Heart left ventricle (tissue), 16 donors: ENCODE measurements around the gene XPO1. TPM values are rescaled to one million over a fixed set of nuclear protein-coding genes. Genes with fewer than 3 reads are reported as not detected.

ENCODE experiments used
- ATAC-seq, 4 donors: fragments of 200-7000 bp; cut with Tn5 transposase; one replicate each; pipeline ENCODE4 v1.9.1; 2020 to 2022; ENCODE audit warnings: moderate library complexity in 4 of 4, mild to moderate bottlenecking in 3 of 4, moderate number of reproducible peaks in 1 of 4
- DNase-seq, 5 donors: peaks; one replicate each; pipeline ENCODE4 v3.0.0-alpha.2; 2020
- H3K27ac ChIP-seq, 12 donors: fragments of 200-600 bp; sonication (generic) in 4 of 12; one replicate each; pipeline versions ENCODE4 v1.5.0 to v1.8.0; 2016 to 2022; ENCODE audit warnings: mild to moderate bottlenecking in 2 of 12
- H3K27me3 ChIP-seq, 9 donors: fragments of 200-600 bp; sonication (generic) in 2 of 9; one replicate each; pipeline versions ENCODE4 v1.5.1 to v1.8.0; 2016 to 2022; ENCODE audit warnings: mild to moderate bottlenecking in 3 of 9
- H3K36me3 ChIP-seq, 9 donors: fragments of 200-600 bp; sonication (generic) in 2 of 9; one replicate each; pipeline versions ENCODE4 v1.5.0 to v1.8.0; 2018 to 2022; ENCODE audit warnings: mild to moderate bottlenecking in 2 of 9
- H3K4me1 ChIP-seq, 12 donors: fragments of 200-600 bp; sonication (generic) in 4 of 12; one replicate each; pipeline versions ENCODE4 v1.5.0 to v1.8.0; 2016 to 2022; ENCODE audit warnings: mild to moderate bottlenecking in 3 of 12
- H3K4me3 ChIP-seq, 12 donors: fragments of 200-600 bp; sonication (generic) in 4 of 12; one replicate each; pipeline versions ENCODE4 v1.5.0 to v1.8.0; 2017 to 2022; ENCODE audit warnings: mild to moderate bottlenecking in 9 of 12, moderate library complexity in 4 of 12
- H3K9me3 ChIP-seq, 12 donors: fragments of 200-600 bp; sonication (generic) in 4 of 12; one replicate each; pipeline versions ENCODE4 v1.5.0 to v1.8.0; 2016 to 2022; ENCODE audit warnings: mild to moderate bottlenecking in 1 of 12
- CTCF ChIP-seq, 12 donors: fragments of 200-600 bp; sonication (generic) in 4 of 12; IDR thresholded peaks; one replicate each; pipeline versions ENCODE4 v1.5.0 to v1.8.0; 2018 to 2022; ENCODE audit warnings: antibody characterized with exemption in 12 of 12, mild to moderate bottlenecking in 5 of 12
- POLR2A ChIP-seq, 2 donors: fragments of 450-650 bp; IDR thresholded peaks; one replicate each; pipeline ENCODE4 v1.6.1; 2017; ENCODE audit warnings: antibody characterized with exemption in 2 of 2, mild to moderate bottlenecking in 2 of 2, moderate library complexity in 2 of 2
- WGBS, 4 donors: extraction: QIAGEN DNeasy Blood & Tissue Kit in 2 of 4; methylation state at CpG; one replicate each; pipeline versions ENCODE4 v1.1.5 to v1.1.7; 2013 to 2018; 5-methylcytosine and 5-hydroxymethylcytosine counted together
- intact Hi-C, 10 donors: fragments of 100-400 bp; cut with DNase I; formaldehyde crosslinking; loops; one replicate each; pipeline versions ENCODE4 v1.11.1 to v1.14.2; 2022
- polyA plus RNA-seq, 2 donors: library from polyadenylated mRNA; stranded (reverse); fragments of 200-250 nt; gene quantifications; one replicate each; pipeline ENCODE4 v1.2.3, GENCODE V29; 2013
- total RNA-seq, 9 donors: library from RNA; depleted of rRNA in 2 of 9; stranded (reverse); fragments of >200 nt in 2 of 9; fragmentation: NEBNext Ultra II Directional in 3 of 9; extraction: Animal tissue kit (Norgen Biotek cat#: 25700) in 3 of 9; gene quantifications; one replicate each; pipeline versions ENCODE4 v1.1.0 to v1.2.4, GENCODE V29; 2016 to 2023
- donor health status: ischemic (EF 13 %, LVEDD 7.1; RV severe dilation, severe dysfunction).
- donor health status: healthy with polysubstance abuse.
- donor health status: DM: no; HTN: yes; CAD: no.
- donor health status: DM: no; HTN: no; CAD: no.
- donor health status: ischemic (EF 25% LVEDD 6.9; RV normal size, moderate dysfunction).
- donor health status: ischemic (EF 25% LVEDD 5.7; RV mildly dilated, moderate dysfunction).
- donor health status: healthy.
- donor health status: DM: yes; HTN: yes; CAD: no.
- donor health status: ischemic (EF 35%, LVEDD 5.7; RV mildly dilated, moderate dysfunction).
- donor health status: nonischemic (EF 11% LVEDD 7.7; RV severe dilation, severe dysfunction).
- donor health status: DM: yes; HTN: yes; CAD: no.
- donor health status: PGD.
- donor health status: ischemic (EF 29% LVEDD 5.4; RV normal size, mild dysfunction).
- donor health status: nonischemic (EF 23%, LVEDD 6.1; RV moderate dilation, normal function).

Gene XPO1
- total and polyA plus RNA-seq, 11 donors: 31.1 to 110 (median 74.6) TPM

- no peaks in the 10 kb centered on the region for H3K27me3 ChIP-seq
- DNase-seq (peak; percentile 88 to 93 (median 88)), ATAC-seq (peak; percentile 56 to 79 (median 68))
- peak overlapping the region; percentile 64 to 98 (median 93) for H3K27ac ChIP-seq
- TF ChIP-seq CTCF (IDR thresholded peaks at IDR 0.05): no peak
- peak in 1 of 2 donors; percentile 59 for TF ChIP-seq POLR2A (IDR thresholded peaks at IDR 0.05)
- H3K4me3 ChIP-seq: peak overlapping the region; percentile 60 to 90 (median 78)
- WGBS, 4 donors: 0% methylated on average over 18 to 26 of the region's 26 CpGs
- H3K4me1 ChIP-seq: peaks cover 4 to 40% (median 32%) of the 10 kb centered on the region in 12 donors
- intact Hi-C loops: loop anchor here in 8 of 10 donors (1.0 to 10.0 kb wide), 17 partner anchors 64 to 318 kb away; partner anchors contain the start of genes USP34 (in 4 of the 8) and FAM161A (in 2 of the 8)
- no peaks in the 10 kb centered on the region for H3K9me3 ChIP-seq
- H3K36me3 ChIP-seq: peaks cover 0 to 10% (median 2%) of the 10 kb centered on the region in 9 donors
Observed at GRCh38 chr2:61536572-61537276, 1.4 kb downstream of the XPO1 start.

- no peaks in the 10 kb centered on the region for H3K27me3 ChIP-seq
- H3K9me3 ChIP-seq: no peaks in the 10 kb centered on the region
- H3K4me3 ChIP-seq: peak overlapping the region; percentile 60 to 90 (median 78)
- ATAC-seq (no peak), DNase-seq (no peak)
- 0 to 1% (median 1%) methylated on average over 9 of the region's 9 CpGs for WGBS, 4 donors
- peaks cover 0 to 15% (median 5%) of the 10 kb centered on the region in 9 donors for H3K36me3 ChIP-seq
- TF ChIP-seq CTCF (IDR thresholded peaks at IDR 0.05) (no peak), POLR2A (IDR thresholded peaks at IDR 0.05) (no peak)
- intact Hi-C loops: loop anchor here in 8 of 10 donors (2.0 to 10.0 kb wide), 15 partner anchors 64 to 316 kb away; partner anchors contain the start of genes USP34 (in 3 of the 8) and FAM161A (in 1 of the 8)
- H3K27ac ChIP-seq: peak overlapping the region; percentile 64 to 98 (median 93)
- peaks cover 4 to 43% (median 33%) of the 10 kb centered on the region in 12 donors for H3K4me1 ChIP-seq
Observed at GRCh38 chr2:61536180-61536571, 2.0 kb downstream of the XPO1 start.

- H3K27me3 ChIP-seq: no peaks in the 10 kb centered on the region
- no peaks in the 10 kb centered on the region for H3K9me3 ChIP-seq
- H3K4me3 ChIP-seq: peak overlapping the region; percentile 60 to 90 (median 78)
- no peak for ATAC-seq
- peaks cover 6 to 50% (median 35%) of the 10 kb centered on the region in 12 donors for H3K4me1 ChIP-seq
- intact Hi-C loops: loop anchor here in 8 of 10 donors (5.0 to 10.0 kb wide), 13 partner anchors 63 to 317 kb away; partner anchors contain the start of genes FAM161A (in 1 of the 8) and USP34 (in 1 of the 8)
- TF ChIP-seq POLR2A (IDR thresholded peaks at IDR 0.05) (no peak), CTCF (IDR thresholded peaks at IDR 0.05) (no peak)
- WGBS, 4 donors: 14 to 16% (median 15%) methylated on average over 5 of the region's 5 CpGs
- DNase-seq: no peak
- peaks cover 0 to 17% (median 5%) of the 10 kb centered on the region in 9 donors for H3K36me3 ChIP-seq
- H3K27ac ChIP-seq: peak overlapping the region in 11 of 12 donors; percentile 86 to 98 (median 93)
Observed at GRCh38 chr2:61535449-61535848, 2.7 kb downstream of the XPO1 start.

- ATAC-seq (no peak), DNase-seq (no peak)
- Histone ChIP-seq H3K27me3 (no peaks in the 10 kb centered on the region), H3K4me3 (peak overlapping the region in 10 of 12 donors; percentile 0 to 90 (median 78)), H3K9me3 (no peaks in the 10 kb centered on the region), H3K36me3 (peaks cover 0 to 17% (median 5%) of the 10 kb centered on the region in 9 donors), H3K27ac (peak overlapping the region in 11 of 12 donors; percentile 2 to 98 (median 93)), H3K4me1 (peaks cover 6 to 55% (median 41%) of the 10 kb centered on the region in 12 donors)
- intact Hi-C loops: loop anchor here in 8 of 10 donors (5.0 to 10.0 kb wide), 13 partner anchors 63 to 317 kb away; partner anchors contain the start of genes USP34 (in 2 of the 8) and FAM161A (in 1 of the 8)
- WGBS, 4 donors: 35 to 38% (median 36%) methylated on average over 2 of the region's 2 CpGs
- TF ChIP-seq CTCF (IDR thresholded peaks at IDR 0.05): no peak
- no peak for TF ChIP-seq POLR2A (IDR thresholded peaks at IDR 0.05)
Observed at GRCh38 chr2:61534926-61535325, 3.2 kb downstream of the XPO1 start.
